ENCODE measurements around the gene GPR35.
A peak's percentile ranks its signal among the peaks of the same experiment; 100 is the strongest.

DNA sequence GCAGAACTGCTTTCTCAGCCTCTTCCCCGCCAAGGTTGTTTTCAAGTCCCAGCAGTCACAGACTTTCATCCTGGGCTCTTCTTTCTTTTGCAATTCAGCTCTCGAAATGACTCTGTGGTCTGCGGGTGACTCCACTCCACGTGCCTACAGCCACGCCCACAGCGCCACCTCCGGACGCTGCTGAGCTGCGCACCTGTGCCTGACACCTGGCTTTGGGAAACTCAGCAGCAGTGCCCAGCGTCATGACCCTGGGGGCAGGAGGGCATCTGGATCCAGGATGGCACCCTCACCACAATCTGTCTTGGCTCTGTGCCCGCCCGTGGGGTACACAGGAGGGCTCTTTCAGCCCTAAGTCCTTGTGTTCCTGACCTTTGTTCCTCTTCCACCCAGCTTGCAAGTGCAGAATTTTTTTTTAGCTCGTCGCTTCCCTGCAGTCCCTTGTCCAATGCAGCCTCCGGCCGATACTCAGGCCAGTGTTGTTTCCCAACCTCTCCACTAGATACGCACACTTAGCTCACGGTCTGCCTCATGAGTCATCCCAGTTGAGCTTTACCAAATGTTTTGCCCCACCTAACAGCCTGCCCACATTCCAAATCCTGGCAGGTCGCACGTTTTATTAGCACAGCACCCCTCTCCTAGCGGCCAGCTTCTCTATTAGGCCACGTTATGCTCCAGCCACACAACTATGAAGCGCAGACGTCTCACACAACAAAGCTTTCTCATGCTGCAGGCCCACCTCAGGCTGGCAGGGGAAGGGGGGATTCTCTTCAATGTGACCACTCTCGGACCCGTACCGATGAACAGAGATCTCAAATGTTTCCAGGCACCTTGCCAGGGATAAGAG is 45.3 kb upstream of the GPR35 start:
- TF ChIP-seq, protein P1, sequence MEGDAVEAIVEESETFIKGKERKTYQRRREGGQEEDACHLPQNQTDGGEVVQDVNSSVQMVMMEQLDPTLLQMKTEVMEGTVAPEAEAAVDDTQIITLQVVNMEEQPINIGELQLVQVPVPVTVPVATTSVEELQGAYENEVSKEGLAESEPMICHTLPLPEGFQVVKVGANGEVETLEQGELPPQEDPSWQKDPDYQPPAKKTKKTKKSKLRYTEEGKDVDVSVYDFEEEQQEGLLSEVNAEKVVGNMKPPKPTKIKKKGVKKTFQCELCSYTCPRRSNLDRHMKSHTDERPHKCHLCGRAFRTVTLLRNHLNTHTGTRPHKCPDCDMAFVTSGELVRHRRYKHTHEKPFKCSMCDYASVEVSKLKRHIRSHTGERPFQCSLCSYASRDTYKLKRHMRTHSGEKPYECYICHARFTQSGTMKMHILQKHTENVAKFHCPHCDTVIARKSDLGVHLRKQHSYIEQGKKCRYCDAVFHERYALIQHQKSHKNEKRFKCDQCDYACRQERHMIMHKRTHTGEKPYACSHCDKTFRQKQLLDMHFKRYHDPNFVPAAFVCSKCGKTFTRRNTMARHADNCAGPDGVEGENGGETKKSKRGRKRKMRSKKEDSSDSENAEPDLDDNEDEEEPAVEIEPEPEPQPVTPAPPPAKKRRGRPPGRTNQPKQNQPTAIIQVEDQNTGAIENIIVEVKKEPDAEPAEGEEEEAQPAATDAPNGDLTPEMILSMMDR (optimal IDR thresholded peaks at IDR 0.05 in 1 of 3, IDR thresholded peaks at IDR 0.05 in 1 of 3, conservative IDR thresholded peaks at IDR 0.05 in 1 of 3; ENCODE audit: extremely low read depth in 1 of 3, insufficient read depth in 2 of 3, low read length in 3 of 3): peak; percentile 61 to 70 (median 65)
- no peak for TF ChIP-seq EZH2 (IDR thresholded peaks at IDR 0.05; ENCODE audit: low read length)
